ENCODE results near the gene HNRNPUL2. TPM values are rescaled to one million over a fixed set of nuclear protein-coding genes. Genes with fewer than 3 reads are reported as not detected.
A peak's percentile ranks its signal among the peaks of the same experiment; 100 is the strongest.
"Not testable (repeated sequence)": the region's sequence is repeated elsewhere in the genome, so short reads cannot be mapped to it uniquely, and the experiment has no call there.

HNRNPUL2 gene
- total RNA-seq (2014; rRNA removed; shearing (Covaris generic)), result 5.1 and 6.5 TPM in 2 replicates

GRCh38 chr11:62727165-62727871, at the start of gene HNRNPUL2:
Gene HNRNPUL2 (minus strand): TSS chr11:62727457. CDS start chr11:62727156, 301 bp downstream.
- DNase-seq (ENCODE audit: low spot score), result peak; percentile 97

- no peak for DNase-seq (ENCODE audit: low spot score)
These were observed 48.4 kb upstream of the HNRNPUL2 start for GRCh38 chr11:62775646-62776045.

GRCh38 chr11:62774407-62774806, 47.1 kb upstream of the HNRNPUL2 start:
- no peak for DNase-seq (ENCODE audit: low spot score)

- DNase-seq (ENCODE audit: low spot score), result peak; percentile 96
These were observed 44.1 kb upstream of the HNRNPUL2 start, which contains the start of gene TAF6L for GRCh38 chr11:62771144-62772021. Gene TAF6L (plus strand): TSS chr11:62771396. CDS start chr11:62775784, 4,388 bp downstream.

GRCh38 chr11:62770778-62771143, 43.5 kb upstream of the HNRNPUL2 start:
- no peak for DNase-seq (ENCODE audit: low spot score)

- not testable (repeated sequence) for DNase-seq (ENCODE audit: low spot score)
These were observed 33.6 kb upstream of the HNRNPUL2 start for GRCh38 chr11:62760867-62761227.

GRCh38 chr11:62757846-62758788, 30.9 kb upstream of the HNRNPUL2 start:
- DNase-seq (ENCODE audit: low spot score), result no peak

GRCh38 chr11:62755086-62755615, 27.9 kb upstream of the HNRNPUL2 start:
- no peak for DNase-seq (ENCODE audit: low spot score)

GRCh38 chr11:62753736-62754603, 26.7 kb upstream of the HNRNPUL2 start, which contains the start of gene ZBTB3:
Gene ZBTB3 (minus strand): TSS chr11:62754160. CDS start chr11:62753664, 496 bp downstream.
- DNase-seq (ENCODE audit: low spot score), result peak; percentile 99

GRCh38 chr11:62752994-62753735, 25.9 kb upstream of the HNRNPUL2 start:
- DNase-seq (ENCODE audit: low spot score), result no peak

- DNase-seq (ENCODE audit: low spot score), result no peak
These were observed 25.0 kb upstream of the HNRNPUL2 start for GRCh38 chr11:62752177-62752785.

GRCh38 chr11:62749931-62750330, 22.7 kb upstream of the HNRNPUL2 start:
- not testable (repeated sequence) for DNase-seq (ENCODE audit: low spot score)

- DNase-seq (ENCODE audit: low spot score), result no peak
These were observed 20.4 kb upstream of the HNRNPUL2 start for GRCh38 chr11:62747475-62748160.

- no peak for DNase-seq (ENCODE audit: low spot score)
These were observed 9.9 kb upstream of the HNRNPUL2 start for GRCh38 chr11:62737196-62737595.

GRCh38 chr11:62732830-62733229, 5.6 kb upstream of the HNRNPUL2 start:
- no peak for DNase-seq (ENCODE audit: low spot score)

GRCh38 chr11:62730076-62730475, 2.8 kb upstream of the HNRNPUL2 start:
- DNase-seq (ENCODE audit: low spot score), result not testable (repeated sequence)

- peak; percentile 82 for DNase-seq (ENCODE audit: low spot score)
These were observed 1.1 kb upstream of the HNRNPUL2 start, which contains the start of gene TTC9C for GRCh38 chr11:62728171-62728988. Gene TTC9C (plus strand): TSS chr11:62728486. CDS start chr11:62728849, 363 bp downstream.

- DNase-seq (ENCODE audit: low spot score), result peak; percentile 97
These were observed 564 bp upstream of the HNRNPUL2 start for GRCh38 chr11:62727872-62728170.

All from A172 (cell line).